ENCODE data around the gene KIAA0586.

GRCh38 chr14:58428118-58428683, 682 bp downstream of the KIAA0586 start:
- TF ChIP-seq POLR2A (IDR thresholded peaks at IDR 0.05; ENCODE audit: extremely low read depth, insufficient read length) (no peak), CTCF (IDR thresholded peaks at IDR 0.05; ENCODE audit: low read depth, low read length) (no peak), MYC (IDR thresholded peaks at IDR 0.05; ENCODE audit: low read depth, low read length) (no peak)
- TF ChIP-seq, protein P1, sequence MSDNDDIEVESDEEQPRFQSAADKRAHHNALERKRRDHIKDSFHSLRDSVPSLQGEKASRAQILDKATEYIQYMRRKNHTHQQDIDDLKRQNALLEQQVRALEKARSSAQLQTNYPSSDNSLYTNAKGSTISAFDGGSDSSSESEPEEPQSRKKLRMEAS (IDR thresholded peaks at IDR 0.05; ENCODE audit: low read depth, low read length) = peak; percentile 81

Measured in NB4 (cell line).